Measurements from ENCODE around the gene VPS26A. TPM values are rescaled to one million over a fixed set of nuclear protein-coding genes. Genes with fewer than 3 reads are reported as not detected.

Gene VPS26A
- polyA plus RNA-seq (ENCODE audit: low read depth in 6 of 6), result 10 to 100 TPM; 23.1 to 32.8 (median 31.5) TPM

GRCh38 chr10:69123747-69124562, at the start of gene VPS26A:
VPS26A (plus strand) TSS chr10:69124178; CDS start chr10:69124278, 100 bp downstream.
- Mint-ChIP-seq H3K27ac (peak within 1 kb of the TSS; percentile 94 to 99 (median 98)), H3K4me1 (peaks cover 13 to 27% (median 14%) of the 10 kb centered on the region in 3 donors), H3K9me3 (no peaks in the 10 kb centered on the region), H3K36me3 (no peaks in the 10 kb centered on the region), H3K4me3 (peak within 1 kb of the TSS; percentile 86 to 97 (median 96)), H3K27me3 (no peaks in the 10 kb centered on the region)
- peak; percentile 82 to 84 for ATAC-seq (ENCODE audit: low read depth in 2 of 2)
- DNase-seq, result peak; percentile 99

DNA sequence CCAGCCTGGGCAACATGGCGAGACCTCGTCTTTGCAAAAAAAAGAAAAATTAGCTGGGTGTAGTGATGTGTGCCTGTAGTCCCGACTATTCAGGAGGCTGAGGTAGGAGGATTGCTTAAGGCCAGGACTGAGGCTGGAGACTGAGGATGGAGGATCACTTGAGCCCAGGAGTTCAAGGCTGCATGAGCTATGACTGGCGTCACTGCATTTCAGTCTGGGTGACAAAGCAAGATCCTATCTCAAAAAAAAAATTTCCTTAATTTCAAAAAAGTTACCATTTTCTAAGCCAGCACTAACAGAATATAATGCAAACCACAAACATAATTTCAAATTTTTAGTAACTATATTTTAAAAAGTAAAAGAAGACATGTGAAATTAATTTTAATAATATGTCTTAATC, 49.4 kb upstream of the VPS26A start:
- DNase-seq, result no peak
- H3K36me3 Mint-ChIP-seq, result no peaks in the 10 kb centered on the region
- no peaks in the 10 kb centered on the region for H3K27me3 Mint-ChIP-seq
- no peaks in the 10 kb centered on the region for H3K9me3 Mint-ChIP-seq
- ATAC-seq (ENCODE audit: low read depth in 2 of 2), result no peak
- H3K27ac Mint-ChIP-seq, result peak overlapping the region in 2 of 6 donors; percentile 20 to 54
- no peaks in the 10 kb centered on the region for H3K4me1 Mint-ChIP-seq
- no peak overlapping the region for H3K4me3 Mint-ChIP-seq

- ATAC-seq (ENCODE audit: low read depth in 2 of 2), result no peak
- Mint-ChIP-seq H3K27me3 (no peaks in the 10 kb centered on the region), H3K4me3 (no peak overlapping the region), H3K36me3 (no peaks in the 10 kb centered on the region), H3K9me3 (no peaks in the 10 kb centered on the region), H3K27ac (peak overlapping the region in 1 of 6 donors; percentile 27), H3K4me1 (no peaks in the 10 kb centered on the region)
- DNase-seq, result no peak
Measured at GRCh38 chr10:69075431-69075830, 48.5 kb upstream of the VPS26A start.

- no peaks in the 10 kb centered on the region for H3K27me3 Mint-ChIP-seq
- H3K36me3 Mint-ChIP-seq, result no peaks in the 10 kb centered on the region
- no peak for ATAC-seq (ENCODE audit: low read depth in 2 of 2)
- no peaks in the 10 kb centered on the region for H3K4me1 Mint-ChIP-seq
- no peak overlapping the region for H3K27ac Mint-ChIP-seq
- H3K4me3 Mint-ChIP-seq, result no peak overlapping the region
- H3K9me3 Mint-ChIP-seq, result no peaks in the 10 kb centered on the region
- DNase-seq, result no peak
Measured at GRCh38 chr10:69078311-69078710, 45.7 kb upstream of the VPS26A start.

DNA sequence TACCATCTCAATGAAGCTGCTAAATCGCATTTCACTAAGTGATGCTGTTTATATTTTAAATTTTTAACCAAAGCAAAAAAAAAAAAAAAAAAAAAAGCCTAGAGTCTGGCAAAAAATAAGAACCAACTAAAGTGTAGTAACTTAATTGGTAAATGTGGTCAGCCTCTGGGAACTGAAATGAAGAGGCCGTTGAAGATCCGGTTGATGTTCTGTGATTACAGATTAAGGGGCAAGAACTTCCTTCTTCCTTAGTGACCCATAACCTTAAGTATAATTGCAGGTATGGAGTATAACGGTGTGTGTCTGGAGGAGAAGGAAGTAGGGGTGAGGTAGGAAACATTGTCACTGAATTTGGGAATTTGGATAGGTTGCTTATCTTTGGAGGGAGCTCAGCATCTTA, 43.8 kb upstream of the VPS26A start:
- no peak for DNase-seq
- Mint-ChIP-seq H3K27me3 (no peaks in the 10 kb centered on the region), H3K36me3 (no peaks in the 10 kb centered on the region), H3K4me1 (peaks cover 0 to 1% (median under 1%) of the 10 kb centered on the region in 3 donors), H3K27ac (no peak overlapping the region), H3K9me3 (no peaks in the 10 kb centered on the region), H3K4me3 (no peak overlapping the region)
- ATAC-seq (ENCODE audit: low read depth in 2 of 2), result no peak

- Mint-ChIP-seq H3K36me3 (no peaks in the 10 kb centered on the region), H3K4me3 (peak overlapping the region in 6 of 8 donors; percentile 16 to 84 (median 52)), H3K27ac (peak overlapping the region in 5 of 6 donors; percentile 19 to 98 (median 80)), H3K4me1 (peaks cover 40 to 54% (median 46%) of the 10 kb centered on the region in 3 donors), H3K9me3 (no peaks in the 10 kb centered on the region), H3K27me3 (no peaks in the 10 kb centered on the region)
- DNase-seq (no peak), ATAC-seq (ENCODE audit: low read depth in 2 of 2) (no peak)
Measured at GRCh38 chr10:69086001-69086509, 37.9 kb upstream of the VPS26A start.

DNA sequence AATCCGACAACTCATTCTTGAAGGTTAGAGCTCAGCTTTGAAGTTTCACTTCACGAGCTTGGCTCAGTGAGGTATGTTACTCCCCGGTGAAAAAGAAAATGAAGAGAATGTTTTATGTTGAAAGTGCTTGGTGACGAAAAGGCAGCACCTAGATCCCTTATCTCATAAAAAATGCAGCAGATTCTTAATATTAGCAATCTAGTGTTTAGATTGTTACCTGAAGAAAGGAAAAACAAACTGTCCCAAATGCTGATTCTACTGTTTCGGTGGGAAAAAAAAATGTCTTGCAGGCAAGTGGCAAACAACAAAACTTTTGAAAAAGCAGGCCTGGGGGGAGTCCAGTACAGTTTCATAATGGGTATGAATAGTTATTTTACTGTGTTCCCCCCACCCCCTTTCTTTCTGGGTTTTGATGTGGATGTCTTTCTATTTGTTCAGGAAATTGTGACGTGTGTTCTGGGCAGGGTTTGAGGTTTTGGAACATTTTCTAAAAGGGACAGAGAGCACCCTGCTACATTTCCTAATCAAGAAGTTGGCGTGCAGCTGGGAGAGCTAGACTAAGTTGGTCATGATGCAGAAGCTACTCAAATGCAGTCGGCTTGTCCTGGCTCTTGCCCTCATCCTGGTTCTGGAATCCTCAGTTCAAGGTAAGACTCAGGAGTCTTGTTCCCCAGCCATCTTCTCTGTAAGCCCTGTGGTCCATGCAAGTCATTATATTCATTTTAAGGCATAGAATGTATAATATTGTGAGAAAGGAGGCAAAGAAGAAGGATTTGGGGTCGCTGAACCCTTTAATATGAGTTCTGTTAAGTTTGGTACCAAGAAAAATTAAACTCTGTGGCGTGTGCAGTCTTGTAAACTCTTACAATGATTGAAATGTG, 36.1 kb upstream of the VPS26A start, which contains the start of gene SRGN:
Gene SRGN (plus strand): TSS at position 514 of the 881 bp plus-strand sequence. CDS start 55 bp downstream, at position 569.
- Mint-ChIP-seq H3K9me3 (no peaks in the 10 kb centered on the region), H3K4me1 (peaks cover 45 to 64% (median 48%) of the 10 kb centered on the region in 3 donors), H3K27me3 (no peaks in the 10 kb centered on the region), H3K4me3 (peak within 1 kb of the TSS; percentile 85 to 94 (median 88)), H3K27ac (peak within 1 kb of the TSS; percentile 85 to 97 (median 94)), H3K36me3 (no peaks in the 10 kb centered on the region)
- ATAC-seq (ENCODE audit: low read depth in 2 of 2) (peak; percentile 67 to 68), DNase-seq (peak; percentile 57)

- no peak for DNase-seq
- H3K36me3 Mint-ChIP-seq, result no peaks in the 10 kb centered on the region
- no peak for ATAC-seq (ENCODE audit: low read depth in 2 of 2)
- peaks cover 49 to 69% (median 50%) of the 10 kb centered on the region in 3 donors for H3K4me1 Mint-ChIP-seq
- H3K27me3 Mint-ChIP-seq, result no peaks in the 10 kb centered on the region
- peak overlapping the region; percentile 85 to 94 (median 88) for H3K4me3 Mint-ChIP-seq
- H3K27ac Mint-ChIP-seq, result peak overlapping the region; percentile 46 to 97 (median 94)
- no peaks in the 10 kb centered on the region for H3K9me3 Mint-ChIP-seq
Measured at GRCh38 chr10:69088471-69088769, 35.6 kb upstream of the VPS26A start.

- Mint-ChIP-seq H3K9me3 (no peaks in the 10 kb centered on the region), H3K27ac (peak overlapping the region; percentile 46 to 97 (median 94)), H3K4me3 (peak overlapping the region; percentile 65 to 94 (median 88)), H3K4me1 (peaks cover 51 to 72% (median 52%) of the 10 kb centered on the region in 3 donors), H3K27me3 (no peaks in the 10 kb centered on the region), H3K36me3 (no peaks in the 10 kb centered on the region)
- ATAC-seq (ENCODE audit: low read depth in 2 of 2), result peak; percentile 29
- DNase-seq, result peak; percentile 37
Measured at GRCh38 chr10:69088801-69089501, 35.0 kb upstream of the VPS26A start.

GRCh38 chr10:69089638-69090599, 34.1 kb upstream of the VPS26A start:
- Mint-ChIP-seq H3K27ac (peak overlapping the region; percentile 64 to 97 (median 91)), H3K9me3 (no peaks in the 10 kb centered on the region), H3K27me3 (no peaks in the 10 kb centered on the region), H3K36me3 (no peaks in the 10 kb centered on the region), H3K4me1 (peaks cover 51 to 72% (median 52%) of the 10 kb centered on the region in 3 donors), H3K4me3 (peak overlapping the region; percentile 56 to 94 (median 86))
- DNase-seq (peak; percentile 38), ATAC-seq (ENCODE audit: low read depth in 2 of 2) (peak; percentile 53 to 59)

DNA sequence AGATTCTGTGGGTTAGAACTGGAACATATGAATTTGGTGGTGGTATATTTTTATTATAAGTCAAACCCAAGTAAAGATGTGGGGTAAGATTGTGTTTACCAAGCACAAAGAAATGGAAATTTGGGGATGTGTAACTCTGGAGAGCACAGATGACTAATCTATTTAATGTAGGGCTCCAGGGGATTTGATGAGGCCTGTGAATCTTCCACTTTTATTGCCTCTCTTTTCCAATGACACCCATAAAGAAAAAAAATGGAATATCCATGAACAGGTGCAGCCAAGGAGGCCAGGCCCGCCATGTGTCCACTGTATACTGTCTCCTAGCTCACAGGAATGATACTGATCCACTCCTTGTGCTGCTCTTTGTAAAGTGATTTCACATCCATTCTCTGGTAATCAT, 33.3 kb upstream of the VPS26A start:
- DNase-seq, result no peak
- no peak for ATAC-seq (ENCODE audit: low read depth in 2 of 2)
- Mint-ChIP-seq H3K27ac (peak overlapping the region; percentile 39 to 97 (median 78)), H3K36me3 (no peaks in the 10 kb centered on the region), H3K27me3 (no peaks in the 10 kb centered on the region), H3K4me3 (peak overlapping the region; percentile 56 to 94 (median 86)), H3K4me1 (peaks cover 46 to 67% (median 52%) of the 10 kb centered on the region in 3 donors), H3K9me3 (no peaks in the 10 kb centered on the region)

DNA sequence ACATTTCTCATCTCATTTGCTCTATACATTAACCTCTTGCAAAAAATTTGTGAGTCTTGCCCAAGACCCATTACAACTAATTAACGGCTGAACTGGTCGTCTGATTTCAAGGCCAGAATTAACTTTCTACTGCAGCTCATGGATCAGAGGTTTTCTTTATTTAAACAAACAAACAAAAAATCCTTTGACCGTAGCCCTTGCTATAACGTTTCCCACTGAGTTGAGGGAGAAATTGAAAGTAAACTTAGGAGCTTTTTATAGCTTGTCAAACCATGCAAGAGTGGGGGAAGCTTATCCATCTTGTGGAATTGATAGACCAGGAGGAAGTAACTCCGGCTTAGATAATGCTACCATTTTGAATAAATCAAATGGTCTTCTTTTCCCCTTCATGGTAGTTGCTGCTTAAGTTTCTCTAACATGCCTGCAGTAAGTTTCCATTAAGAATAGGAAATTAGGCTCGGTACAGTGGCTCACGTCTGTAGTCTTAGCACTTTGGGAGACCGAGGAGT, 32.8 kb upstream of the VPS26A start:
- Mint-ChIP-seq H3K36me3 (no peaks in the 10 kb centered on the region), H3K27me3 (no peaks in the 10 kb centered on the region), H3K27ac (peak overlapping the region in 4 of 6 donors; percentile 47 to 83 (median 61)), H3K4me3 (peak overlapping the region; percentile 12 to 94 (median 82)), H3K4me1 (peaks cover 41 to 63% (median 52%) of the 10 kb centered on the region in 3 donors), H3K9me3 (no peaks in the 10 kb centered on the region)
- ATAC-seq (ENCODE audit: low read depth in 2 of 2) (no peak), DNase-seq (no peak)

All from naive B cell (primary cell).